ENCODE data around the gene PAPOLB.

The PAPOLB gene

DNA sequence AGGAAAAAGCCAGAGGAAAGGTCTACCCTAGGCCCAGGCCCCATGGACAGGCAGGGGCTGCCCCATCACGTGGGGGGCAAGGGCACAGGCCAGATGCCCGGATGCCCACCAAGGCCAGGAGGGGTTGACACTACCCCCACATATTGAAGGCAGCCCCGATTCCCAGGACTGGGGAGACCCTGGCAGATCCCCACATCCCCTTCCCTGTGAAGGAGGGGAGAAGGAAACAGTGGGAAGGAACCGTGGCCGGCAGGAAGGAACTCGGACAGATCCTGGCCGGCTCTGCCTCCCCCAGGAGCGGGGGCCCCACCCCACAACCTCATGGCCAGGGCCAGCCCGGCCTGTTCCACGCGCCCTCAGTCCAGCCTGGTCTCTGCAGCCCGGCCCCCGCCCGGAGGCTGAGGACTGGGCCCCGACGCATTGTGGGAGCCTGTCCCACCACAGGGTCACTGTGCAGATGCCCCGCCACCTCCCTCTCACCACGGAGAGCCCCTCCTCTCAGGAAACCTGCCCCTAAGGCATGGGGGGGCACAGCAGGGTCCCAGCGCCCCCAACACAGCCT is 41.3 kb downstream of the PAPOLB start:
- no peak for DNase-seq

DNA sequence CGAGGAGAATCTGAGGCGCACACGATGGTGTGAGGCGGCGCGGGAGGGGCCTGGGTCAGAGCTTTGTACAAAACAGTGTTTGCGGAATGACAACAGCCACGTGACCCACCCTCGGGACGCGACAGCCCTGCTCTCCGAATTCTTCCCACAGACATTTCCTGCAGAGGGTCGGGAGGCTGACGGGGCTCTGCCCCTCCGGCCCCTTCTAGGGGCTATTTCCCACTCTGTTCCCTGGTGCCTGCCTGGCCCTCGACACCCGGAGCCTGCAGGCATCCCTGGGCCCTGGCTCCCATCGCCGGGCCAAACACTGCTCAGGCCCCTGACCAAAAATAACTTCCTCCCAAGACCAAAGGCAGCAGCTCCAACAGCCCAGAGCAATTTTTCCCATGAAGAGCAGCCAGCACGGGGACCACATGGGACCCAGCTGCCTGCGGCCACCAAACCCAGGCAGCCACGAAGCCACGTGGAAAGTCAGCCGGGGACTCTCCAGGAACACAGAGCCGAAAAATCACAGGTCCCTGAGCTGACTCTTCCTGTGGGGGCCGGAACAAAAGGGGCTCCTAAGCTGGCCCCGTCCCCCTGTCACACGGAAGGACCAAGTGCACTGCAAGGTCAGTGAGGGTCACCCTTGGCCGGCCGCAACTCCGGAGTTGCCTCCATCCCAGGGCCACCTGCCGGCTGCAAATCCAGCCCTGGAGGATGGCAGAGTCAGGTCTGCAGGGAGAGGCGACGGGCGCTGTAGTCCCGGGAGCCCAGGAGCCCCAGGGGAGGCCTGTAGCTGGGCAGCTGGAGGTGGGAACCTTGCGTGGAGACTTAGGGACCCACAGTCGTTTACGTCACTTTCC is 42.0 kb downstream of the PAPOLB start:
- DNase-seq, result no peak

DNA sequence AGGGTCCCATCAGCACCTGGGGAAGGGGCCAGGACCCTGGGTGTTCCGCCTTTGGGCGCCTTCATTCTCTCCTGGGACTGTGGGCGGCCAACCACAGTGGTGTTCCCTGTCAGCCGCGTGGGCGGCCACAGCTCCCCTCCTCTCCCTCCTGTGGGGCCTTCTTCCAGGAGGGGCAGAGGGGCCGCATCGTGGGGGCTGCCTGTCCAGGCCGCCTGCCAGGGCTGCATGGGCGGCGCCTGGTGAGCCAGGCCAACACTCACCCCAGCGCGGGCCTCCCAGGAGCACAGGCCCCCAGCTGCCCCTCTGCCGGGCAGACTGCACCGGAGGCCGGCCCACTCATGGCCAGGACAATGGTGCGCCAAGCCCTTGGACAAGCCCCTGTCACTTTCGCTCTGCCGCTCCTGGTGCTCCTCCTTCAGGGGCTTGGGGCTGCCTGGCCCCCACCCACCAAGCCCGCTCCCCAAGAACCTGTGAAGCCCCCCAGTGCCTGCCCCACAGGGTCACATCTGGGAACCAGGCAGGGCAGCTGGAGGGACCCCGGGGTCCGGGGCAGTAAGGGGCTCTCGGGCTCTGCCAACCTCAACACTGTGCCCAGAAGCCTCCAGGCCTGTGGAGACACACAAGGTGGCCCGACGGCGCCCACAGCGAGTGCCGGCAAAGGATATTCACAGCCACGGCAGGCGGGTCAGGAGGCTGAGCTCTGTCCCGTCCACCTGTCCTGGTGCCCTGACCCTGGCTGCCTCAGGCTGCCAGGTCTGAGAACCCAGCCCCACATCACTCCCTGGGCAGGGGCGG is 43.6 kb downstream of the PAPOLB start:
- DNase-seq, result no peak

DNA sequence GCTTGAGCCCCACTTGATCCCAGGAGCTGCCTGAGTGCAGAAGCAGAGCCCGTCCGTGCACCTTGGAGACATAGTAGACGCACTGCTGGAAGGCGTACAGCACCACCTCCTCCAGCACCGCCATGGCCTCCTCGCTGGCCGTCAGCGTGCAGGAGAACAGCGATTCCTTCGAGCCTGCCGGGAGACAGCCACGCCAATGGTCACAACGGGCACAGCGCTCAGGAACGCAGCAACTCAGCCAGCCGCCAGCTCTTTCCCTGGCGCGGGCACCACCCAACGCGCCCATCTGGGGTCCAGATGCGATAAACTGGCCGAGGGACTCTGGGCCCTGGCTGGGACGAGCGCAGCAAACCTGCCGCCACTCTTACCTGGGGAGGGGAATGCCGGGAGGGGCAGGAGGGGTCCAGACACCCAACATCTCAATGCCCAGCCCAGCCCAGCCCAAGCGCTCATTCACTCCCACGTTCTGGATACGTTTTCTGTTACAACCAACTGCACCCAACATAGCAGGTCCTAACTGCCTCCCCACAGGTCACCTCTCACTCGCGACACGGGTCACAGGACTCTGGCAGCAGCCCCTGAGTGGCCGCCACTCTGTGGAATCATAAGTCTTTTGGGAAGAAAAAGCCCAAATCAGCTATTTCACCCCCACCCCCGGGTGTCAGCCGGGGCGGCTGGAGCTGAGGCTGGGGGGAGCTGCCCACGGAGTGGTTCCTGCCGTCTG is 44.5 kb downstream of the PAPOLB start:
- DNase-seq, result no peak

GRCh38 chr7:4816419-4817080 is 45.3 kb downstream of the PAPOLB start:
- no peak for DNase-seq

DNA sequence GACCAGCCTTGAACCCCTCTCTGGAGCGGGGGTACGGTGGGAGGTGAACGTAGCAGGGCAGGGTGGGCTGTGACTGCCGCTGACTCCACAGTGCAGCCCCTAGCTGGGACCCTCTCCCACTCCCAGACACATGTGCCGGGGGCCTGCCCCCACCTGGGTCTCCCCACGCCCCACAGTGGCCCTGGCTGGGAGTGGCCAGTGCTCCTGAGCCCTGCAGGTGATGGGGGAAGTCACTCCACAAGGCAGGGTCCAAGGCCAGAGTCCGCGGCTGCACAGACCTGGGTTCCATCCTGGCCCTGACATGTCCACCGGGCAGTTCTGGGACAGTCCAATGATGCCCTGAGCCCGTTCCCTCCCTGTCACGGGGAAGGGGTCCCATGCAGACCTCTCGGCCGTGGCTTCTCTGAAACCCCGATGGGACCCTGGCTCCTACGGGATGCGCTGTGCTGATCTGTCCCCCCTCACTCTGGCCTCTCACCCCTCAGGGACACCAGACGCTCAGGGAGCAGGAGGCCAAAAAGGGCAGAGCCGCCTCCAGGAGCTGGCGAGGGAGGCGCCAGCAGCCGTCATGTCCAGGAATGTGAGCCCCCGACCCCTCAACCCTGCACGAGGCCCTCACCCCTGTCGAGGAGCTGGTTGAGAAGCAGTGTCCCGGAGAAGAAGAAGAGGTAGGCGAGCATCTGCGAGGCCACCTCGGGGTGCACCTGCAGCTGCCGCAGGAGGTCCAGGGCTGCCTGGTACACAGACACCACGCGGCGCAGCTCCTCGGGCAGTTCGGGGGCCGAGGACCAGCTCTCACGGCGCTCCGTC is 46.0 kb downstream of the PAPOLB start:
- no peak for DNase-seq

GRCh38 chr7:4815121-4815520 is 46.7 kb downstream of the PAPOLB start:
- DNase-seq, result no peak

- DNase-seq, result no peak
Observed at GRCh38 chr7:4814433-4814832, 47.4 kb downstream of the PAPOLB start.

- DNase-seq, result no peak
Observed at GRCh38 chr7:4809666-4810065, 52.2 kb downstream of the PAPOLB start.

GRCh38 chr7:4809091-4809591 is 52.7 kb downstream of the PAPOLB start:
- no peak for DNase-seq

DNA sequence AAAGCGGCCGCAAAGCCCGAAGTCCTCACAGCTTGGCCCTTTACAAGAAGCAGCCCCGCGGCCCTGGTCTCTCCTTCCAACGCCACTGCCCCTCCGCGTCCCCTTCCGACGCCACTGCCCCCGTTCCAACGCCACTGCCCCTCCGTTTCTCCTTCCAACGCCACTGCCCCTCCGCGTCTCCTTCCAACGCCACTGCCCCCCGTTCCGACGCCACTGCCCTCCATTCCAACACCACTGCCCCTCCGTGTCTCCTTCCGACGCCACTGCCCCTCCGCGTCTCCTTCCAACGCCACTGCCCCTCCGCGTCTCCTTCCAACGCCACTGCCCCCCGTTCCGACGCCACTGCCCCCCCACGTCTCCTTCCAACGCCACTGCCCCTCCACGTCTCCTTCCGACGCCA is 53.3 kb downstream of the PAPOLB start:
- DNase-seq, result no peak

DNA sequence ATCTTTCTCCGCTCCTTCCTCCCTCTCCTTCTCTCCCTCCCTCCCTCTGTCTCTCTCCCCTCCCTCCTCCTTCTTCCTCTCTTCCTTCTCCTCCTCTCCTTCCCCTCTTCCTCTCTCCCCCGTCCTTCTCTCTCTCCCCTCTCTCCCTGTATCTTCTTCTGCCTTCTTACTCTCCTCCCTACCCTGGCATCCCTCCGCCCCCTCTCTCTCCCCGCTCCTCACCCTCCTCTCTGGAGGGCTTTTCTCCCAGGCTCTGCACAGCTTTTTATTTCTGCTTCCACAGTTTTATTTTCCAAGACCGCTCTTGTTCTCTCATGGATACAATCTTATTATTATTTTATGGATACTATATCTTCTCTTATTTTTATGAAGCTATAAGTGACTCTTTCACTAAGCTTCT is 53.8 kb downstream of the PAPOLB start:
- DNase-seq, result no peak
